ENCODE measurements around the gene CLVS2. TPM values are rescaled to one million over a fixed set of nuclear protein-coding genes. Genes with fewer than 3 reads are reported as not detected.

Gene CLVS2
- total and polyA plus RNA-seq, 2 of the 4 experiments (the other 2 are of a cell fraction): 0.02 TPM; not detected in 1

GRCh38 chr6:123094795-123095194, 98.8 kb downstream of the CLVS2 start:
- BruUV-seq (replicated peaks): no TSS peak
- no peaks in the 10 kb centered on the region for H3K36me3 ChIP-seq (ENCODE audit: control insufficient read depth, insufficient read depth, low read length)
- no peak overlapping the region for H3K23ac ChIP-seq (ENCODE audit: low read depth, low read length)
- intact Hi-C loops (cut with micrococcal nuclease): no loop called here
- no peak overlapping the region for H3K4ac ChIP-seq (ENCODE audit: low read depth, low read length)
- no peak overlapping the region for H3K56ac ChIP-seq (ENCODE audit: extremely low read depth, insufficient read depth, low read length)
- H2BK120ac ChIP-seq (ENCODE audit: low read depth, low read length): no peak overlapping the region
- no peak overlapping the region for H3K27ac ChIP-seq (ENCODE audit: insufficient read depth, low read length)
- H3K79me1 ChIP-seq (ENCODE audit: low read depth in 1 of 2, low read length in 2 of 2): no peaks in the 10 kb centered on the region
- H3K9me1 ChIP-seq (ENCODE audit: insufficient read depth, low read length): no peaks in the 10 kb centered on the region
- WGBS, 2 experiments (ENCODE audit: extremely low coverage in 2 of 2, insufficient read length in 1 of 2): no CpG with 5 or more reads among the region's 1 CpG
- POLR2A ChIA-PET (ENCODE audit: unreplicated experiment): no interaction called here
- no peaks in the 10 kb centered on the region for H3K27me3 ChIP-seq (ENCODE audit: control insufficient read depth, insufficient read depth, low read length)
- TF ChIP-seq, protein P1, sequence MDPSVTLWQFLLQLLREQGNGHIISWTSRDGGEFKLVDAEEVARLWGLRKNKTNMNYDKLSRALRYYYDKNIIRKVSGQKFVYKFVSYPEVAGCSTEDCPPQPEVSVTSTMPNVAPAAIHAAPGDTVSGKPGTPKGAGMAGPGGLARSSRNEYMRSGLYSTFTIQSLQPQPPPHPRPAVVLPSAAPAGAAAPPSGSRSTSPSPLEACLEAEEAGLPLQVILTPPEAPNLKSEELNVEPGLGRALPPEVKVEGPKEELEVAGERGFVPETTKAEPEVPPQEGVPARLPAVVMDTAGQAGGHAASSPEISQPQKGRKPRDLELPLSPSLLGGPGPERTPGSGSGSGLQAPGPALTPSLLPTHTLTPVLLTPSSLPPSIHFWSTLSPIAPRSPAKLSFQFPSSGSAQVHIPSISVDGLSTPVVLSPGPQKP (IDR thresholded peaks at IDR 0.05; ENCODE audit: borderline replicate concordance, low read depth, low read length): no peak
- TF ChIP-seq RCOR1 (IDR thresholded peaks at IDR 0.05; ENCODE audit: insufficient replicate concordance, low read length): no peak
- no peak for TF ChIP-seq MXI1 (IDR thresholded peaks at IDR 0.05; ENCODE audit: borderline replicate concordance, low read depth, low read length)
- TF ChIP-seq MAFK (IDR thresholded peaks at IDR 0.05; ENCODE audit: low read depth, low read length): no peak
- no peak for TF ChIP-seq SMC3 (IDR thresholded peaks at IDR 0.05; ENCODE audit: low read depth, low read length)
- TF ChIP-seq CEBPB (IDR thresholded peaks at IDR 0.05; ENCODE audit: low read depth, low read length): no peak
- no peak for TF ChIP-seq RAD21 (IDR thresholded peaks at IDR 0.05; ENCODE audit: low read length)
- no peak for TF ChIP-seq POLR2A (IDR thresholded peaks at IDR 0.05; ENCODE audit: low read depth, low read length)
- TF ChIP-seq CTCF (conservative IDR thresholded peaks at IDR 0.05; ENCODE audit: low read depth, low read length): no peak
- no peak for TF ChIP-seq NFE2L2 (IDR thresholded peaks at IDR 0.05; ENCODE audit: low read depth, low read length)
- TF ChIP-seq BHLHE40 (IDR thresholded peaks at IDR 0.05; ENCODE audit: low read depth, low read length): no peak
- TF ChIP-seq, protein P2, sequence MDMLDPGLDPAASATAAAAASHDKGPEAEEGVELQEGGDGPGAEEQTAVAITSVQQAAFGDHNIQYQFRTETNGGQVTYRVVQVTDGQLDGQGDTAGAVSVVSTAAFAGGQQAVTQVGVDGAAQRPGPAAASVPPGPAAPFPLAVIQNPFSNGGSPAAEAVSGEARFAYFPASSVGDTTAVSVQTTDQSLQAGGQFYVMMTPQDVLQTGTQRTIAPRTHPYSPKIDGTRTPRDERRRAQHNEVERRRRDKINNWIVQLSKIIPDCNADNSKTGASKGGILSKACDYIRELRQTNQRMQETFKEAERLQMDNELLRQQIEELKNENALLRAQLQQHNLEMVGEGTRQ (IDR thresholded peaks at IDR 0.05; ENCODE audit: low read depth, low read length): no peak
- TF ChIP-seq RFX5 (IDR thresholded peaks at IDR 0.05; ENCODE audit: low read depth, low read length): no peak
- no peak for TF ChIP-seq MAZ (IDR thresholded peaks at IDR 0.05; ENCODE audit: borderline replicate concordance, low read depth, low read length)
- no peak for TF ChIP-seq CHD1 (IDR thresholded peaks at IDR 0.05; ENCODE audit: low read depth, low read length)
- TF ChIP-seq FOS (IDR thresholded peaks at IDR 0.05; ENCODE audit: low read depth, low read length): no peak
- no peak overlapping the region for H2AK9ac ChIP-seq (replicated peaks; ENCODE audit: low read depth, low read length, poor library complexity)
- peaks cover 6% of the 10 kb centered on the region for H3K9me3 ChIP-seq (ENCODE audit: control insufficient read depth, insufficient read depth, low read length)
- no peak overlapping the region for H2BK15ac ChIP-seq (ENCODE audit: low read depth, low read length)
- no peaks in the 10 kb centered on the region for H4K20me1 ChIP-seq (ENCODE audit: insufficient read depth, low read length)
- no peak overlapping the region for H2BK20ac ChIP-seq (ENCODE audit: low read depth, low read length)
- H2AK5ac ChIP-seq (ENCODE audit: low read depth, low read length): no peak overlapping the region
- no peak overlapping the region for H2AFZ ChIP-seq (replicated peaks; ENCODE audit: low read length, poor library complexity)
- in situ Hi-C loops (cut with MboI; ENCODE audit: low sequenced_read_pairs): no loop called here
- no peak overlapping the region for H4K8ac ChIP-seq (ENCODE audit: low read depth in 2 of 2, low read length in 2 of 2)
- H3K4me3 ChIP-seq (ENCODE audit: insufficient read depth, low read depth, low read length): no peak overlapping the region
- CTCF ChIA-PET: no interaction called here
- ATAC-seq (ENCODE audit: low read depth) (no peak), DNase-seq (no peak)
- no peak overlapping the region for H4K91ac ChIP-seq (ENCODE audit: insufficient read depth, low read depth, low read length)
- no peak overlapping the region for H4K5ac ChIP-seq (ENCODE audit: low read depth, low read length)
- no peak overlapping the region for H2BK5ac ChIP-seq (ENCODE audit: low read depth, low read length, poor library complexity, severe bottlenecking)
- H3K4me2 ChIP-seq (ENCODE audit: low read depth, low read length): no peak overlapping the region
- H3K14ac ChIP-seq (replicated peaks; ENCODE audit: low read depth, low read length): no peak overlapping the region
- H3K4me1 ChIP-seq (ENCODE audit: control insufficient read depth, insufficient read depth, low read length): no peaks in the 10 kb centered on the region
- dilution Hi-C loops (cut with HindIII; ENCODE audit: low sequenced_read_pairs, unreplicated experiment): no loop called here
- no peak overlapping the region for H3K9ac ChIP-seq (ENCODE audit: low read depth, low read length)
- no peak overlapping the region for H3K18ac ChIP-seq (ENCODE audit: low read depth, low read length)
